ENCODE results near the gene ABCC10.
"Not testable (repeated sequence)": the region's sequence is repeated elsewhere in the genome, so short reads cannot be mapped to it uniquely, and the experiment has no call there.

ABCC10 gene, protein sequence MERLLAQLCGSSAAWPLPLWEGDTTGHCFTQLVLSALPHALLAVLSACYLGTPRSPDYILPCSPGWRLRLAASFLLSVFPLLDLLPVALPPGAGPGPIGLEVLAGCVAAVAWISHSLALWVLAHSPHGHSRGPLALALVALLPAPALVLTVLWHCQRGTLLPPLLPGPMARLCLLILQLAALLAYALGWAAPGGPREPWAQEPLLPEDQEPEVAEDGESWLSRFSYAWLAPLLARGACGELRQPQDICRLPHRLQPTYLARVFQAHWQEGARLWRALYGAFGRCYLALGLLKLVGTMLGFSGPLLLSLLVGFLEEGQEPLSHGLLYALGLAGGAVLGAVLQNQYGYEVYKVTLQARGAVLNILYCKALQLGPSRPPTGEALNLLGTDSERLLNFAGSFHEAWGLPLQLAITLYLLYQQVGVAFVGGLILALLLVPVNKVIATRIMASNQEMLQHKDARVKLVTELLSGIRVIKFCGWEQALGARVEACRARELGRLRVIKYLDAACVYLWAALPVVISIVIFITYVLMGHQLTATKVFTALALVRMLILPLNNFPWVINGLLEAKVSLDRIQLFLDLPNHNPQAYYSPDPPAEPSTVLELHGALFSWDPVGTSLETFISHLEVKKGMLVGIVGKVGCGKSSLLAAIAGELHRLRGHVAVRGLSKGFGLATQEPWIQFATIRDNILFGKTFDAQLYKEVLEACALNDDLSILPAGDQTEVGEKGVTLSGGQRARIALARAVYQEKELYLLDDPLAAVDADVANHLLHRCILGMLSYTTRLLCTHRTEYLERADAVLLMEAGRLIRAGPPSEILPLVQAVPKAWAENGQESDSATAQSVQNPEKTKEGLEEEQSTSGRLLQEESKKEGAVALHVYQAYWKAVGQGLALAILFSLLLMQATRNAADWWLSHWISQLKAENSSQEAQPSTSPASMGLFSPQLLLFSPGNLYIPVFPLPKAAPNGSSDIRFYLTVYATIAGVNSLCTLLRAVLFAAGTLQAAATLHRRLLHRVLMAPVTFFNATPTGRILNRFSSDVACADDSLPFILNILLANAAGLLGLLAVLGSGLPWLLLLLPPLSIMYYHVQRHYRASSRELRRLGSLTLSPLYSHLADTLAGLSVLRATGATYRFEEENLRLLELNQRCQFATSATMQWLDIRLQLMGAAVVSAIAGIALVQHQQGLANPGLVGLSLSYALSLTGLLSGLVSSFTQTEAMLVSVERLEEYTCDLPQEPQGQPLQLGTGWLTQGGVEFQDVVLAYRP (N-terminal part only)

DNA sequence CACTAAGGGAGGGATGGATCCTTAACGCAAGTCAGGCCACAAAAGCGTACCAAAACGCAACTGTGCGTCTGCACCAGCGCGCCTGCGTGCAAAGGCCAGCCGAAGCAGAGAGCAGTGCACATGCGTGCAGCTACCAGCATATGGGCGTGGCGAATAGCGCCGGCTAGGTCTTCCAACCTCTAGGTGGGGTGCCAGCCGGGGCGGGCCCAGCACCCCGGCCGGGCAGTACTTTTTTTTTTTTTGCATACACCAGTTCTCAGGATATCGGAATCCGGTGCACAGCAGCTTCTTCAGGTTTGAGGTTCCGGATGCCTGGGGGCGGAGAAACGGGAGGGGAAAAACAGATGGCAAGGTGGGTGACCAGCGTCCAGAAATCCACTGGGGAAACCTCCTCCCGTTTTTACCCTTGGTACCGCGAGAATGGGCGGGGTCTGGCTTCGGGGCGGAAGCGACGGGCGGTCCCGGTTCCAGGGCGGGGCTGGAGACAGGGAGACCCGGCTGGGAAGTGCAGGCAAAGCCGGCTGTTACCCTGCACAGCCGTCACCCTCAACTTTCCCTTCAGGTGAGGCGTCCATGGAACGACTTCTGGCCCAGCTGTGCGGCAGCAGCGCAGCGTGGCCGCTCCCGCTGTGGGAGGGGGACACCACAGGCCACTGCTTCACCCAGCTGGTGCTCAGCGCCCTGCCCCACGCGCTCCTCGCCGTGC is at the start of gene ABCC10:
Gene ABCC10 (plus strand): TSS at position 136 of the 706 bp plus-strand sequence. CDS start 438 bp downstream, at position 574.
- peak; percentile 94 for DNase-seq (ENCODE audit: low spot score)

DNA sequence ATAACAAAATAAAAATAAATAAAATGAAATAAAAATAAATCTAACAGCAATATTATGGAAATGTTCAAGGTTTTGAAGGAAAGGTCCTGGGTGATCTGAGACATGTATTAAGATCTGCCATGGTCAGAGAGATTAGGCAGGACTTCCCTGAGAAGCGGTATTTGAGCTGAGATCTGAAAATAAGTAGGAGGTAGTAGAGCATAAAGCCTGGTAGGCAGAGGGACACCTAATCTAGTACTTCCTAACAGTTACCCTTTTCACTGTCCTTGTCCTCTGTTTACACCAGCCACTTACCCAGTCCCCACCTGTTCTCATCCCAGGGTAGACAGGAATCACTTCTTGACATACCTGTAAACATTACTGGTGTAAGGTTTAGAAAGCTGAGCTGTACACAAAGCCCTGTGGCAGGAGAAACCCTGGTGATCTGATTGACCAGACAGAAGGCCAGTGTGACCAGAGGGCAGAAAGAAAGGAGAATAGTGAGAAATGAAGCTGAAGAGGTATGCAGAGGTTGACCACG is 49.6 kb upstream of the ABCC10 start:
- no peak for DNase-seq (ENCODE audit: low spot score)

- DNase-seq (ENCODE audit: low spot score): no peak
Measured at GRCh38 chr6:43378631-43379030, 48.7 kb upstream of the ABCC10 start.

DNA sequence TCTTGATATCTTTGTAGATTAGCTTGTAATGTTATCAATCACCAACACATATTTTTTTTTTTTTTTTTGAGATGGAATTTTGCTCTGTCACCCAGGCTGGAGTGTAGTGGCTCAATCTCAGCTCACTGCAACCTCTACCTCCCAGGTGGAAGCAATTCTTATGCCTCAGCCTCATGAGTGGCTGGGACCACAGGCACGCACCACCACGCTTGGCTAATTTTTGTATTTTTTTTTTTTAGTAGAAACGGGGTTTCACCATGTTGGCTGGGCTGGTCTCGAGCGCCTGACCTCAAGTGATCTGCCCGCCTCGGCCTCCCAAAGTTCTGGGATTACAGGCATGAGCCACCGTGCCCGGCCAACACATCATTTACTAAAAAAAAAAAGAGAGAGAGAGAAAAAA is 46.5 kb upstream of the ABCC10 start:
- DNase-seq (ENCODE audit: low spot score): not testable (repeated sequence)

DNA sequence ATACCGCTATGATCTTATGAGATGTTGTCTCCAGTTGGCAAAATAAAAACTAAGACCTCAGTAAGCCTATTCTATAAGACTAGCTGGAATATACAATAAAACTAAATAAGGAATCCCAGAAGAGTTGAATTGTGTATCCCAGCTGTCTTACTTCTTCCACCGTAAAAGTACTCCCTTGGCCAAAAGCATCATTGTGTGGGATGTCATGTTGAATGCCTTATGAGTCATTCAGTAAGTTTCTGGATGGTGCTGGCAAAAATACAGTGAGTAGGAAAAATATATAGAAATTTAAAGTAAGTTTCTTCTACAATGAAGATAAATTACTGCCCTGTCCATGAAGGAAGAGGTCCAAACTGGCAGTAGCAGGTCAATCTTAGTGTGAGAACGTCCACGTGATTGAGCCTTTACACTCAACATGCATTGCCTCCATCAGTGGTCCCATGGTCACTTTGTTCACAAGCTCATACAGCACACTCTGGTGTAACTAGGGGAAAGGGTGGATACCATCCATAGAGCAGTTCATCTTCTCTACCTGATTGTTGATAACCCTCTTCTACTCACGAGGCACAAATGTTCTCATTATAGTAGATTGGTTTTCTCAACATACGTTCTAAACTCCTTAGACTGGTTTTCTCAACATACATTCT is 44.2 kb upstream of the ABCC10 start:
- DNase-seq (ENCODE audit: low spot score): no peak

- no peak for DNase-seq (ENCODE audit: low spot score)
Measured at GRCh38 chr6:43386492-43386891, 40.8 kb upstream of the ABCC10 start.

GRCh38 chr6:43389730-43390295 is 37.5 kb upstream of the ABCC10 start:
- no peak for DNase-seq (ENCODE audit: low spot score)

DNA sequence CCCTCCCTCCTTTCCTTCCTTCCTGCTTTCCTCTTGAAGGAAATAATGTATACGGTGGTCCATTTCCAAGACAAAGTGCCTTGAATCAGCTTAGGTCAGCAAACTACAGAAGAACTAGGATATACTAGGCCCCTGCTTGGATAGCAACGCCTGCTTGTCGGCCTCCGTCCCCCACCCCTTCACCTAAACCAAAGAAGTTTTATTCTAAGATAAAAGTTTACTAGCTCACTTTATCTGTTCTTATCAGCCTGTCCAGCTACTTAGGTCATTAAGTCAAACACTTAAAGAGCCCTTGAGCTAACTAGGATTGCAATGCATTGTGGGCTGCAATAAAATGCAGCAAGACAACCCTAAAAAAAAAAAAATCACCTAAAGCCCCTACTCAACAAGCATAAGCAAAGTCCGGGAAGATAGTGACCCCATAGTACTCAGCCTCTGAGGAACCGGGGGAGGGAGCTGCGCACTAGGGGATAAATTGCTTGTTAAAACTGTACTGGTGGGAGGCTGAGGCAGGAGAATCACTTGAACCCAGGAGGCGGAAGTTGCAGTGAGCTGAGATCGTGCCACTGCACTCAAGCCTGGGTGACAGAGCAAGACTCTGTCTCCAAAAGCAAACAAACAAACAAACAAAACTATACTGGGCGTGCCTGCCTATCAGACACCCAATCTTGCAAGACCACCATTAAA is 36.4 kb upstream of the ABCC10 start:
- not testable (repeated sequence) for DNase-seq (ENCODE audit: low spot score)

- peak; percentile 44 for DNase-seq (ENCODE audit: low spot score)
Measured at GRCh38 chr6:43391440-43392031, 35.8 kb upstream of the ABCC10 start.

GRCh38 chr6:43393133-43393532 is 34.2 kb upstream of the ABCC10 start:
- DNase-seq (ENCODE audit: low spot score): not testable (repeated sequence)

- no peak for DNase-seq (ENCODE audit: low spot score)
Measured at GRCh38 chr6:43393602-43394001, 33.7 kb upstream of the ABCC10 start.

DNA sequence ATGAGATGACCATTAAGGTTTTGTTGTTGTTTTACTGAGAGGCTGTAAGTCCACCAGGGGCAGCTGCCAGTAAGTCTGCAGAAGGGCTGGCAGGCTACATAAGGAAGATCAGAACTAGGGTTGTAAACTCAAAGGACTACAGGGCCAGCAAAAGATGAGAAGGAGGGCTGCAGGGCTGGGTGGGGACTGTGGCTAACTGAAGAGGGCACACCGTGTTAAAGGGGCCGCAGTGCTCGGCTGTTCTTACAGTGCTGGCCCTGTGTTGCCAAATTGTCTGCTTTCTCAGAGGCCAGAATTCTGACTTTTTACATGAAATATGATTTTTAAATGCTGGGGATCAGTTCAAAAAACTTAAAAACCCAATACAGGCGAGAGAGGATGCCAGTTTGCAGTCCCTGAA is 32.4 kb upstream of the ABCC10 start:
- DNase-seq (ENCODE audit: low spot score): no peak

DNA sequence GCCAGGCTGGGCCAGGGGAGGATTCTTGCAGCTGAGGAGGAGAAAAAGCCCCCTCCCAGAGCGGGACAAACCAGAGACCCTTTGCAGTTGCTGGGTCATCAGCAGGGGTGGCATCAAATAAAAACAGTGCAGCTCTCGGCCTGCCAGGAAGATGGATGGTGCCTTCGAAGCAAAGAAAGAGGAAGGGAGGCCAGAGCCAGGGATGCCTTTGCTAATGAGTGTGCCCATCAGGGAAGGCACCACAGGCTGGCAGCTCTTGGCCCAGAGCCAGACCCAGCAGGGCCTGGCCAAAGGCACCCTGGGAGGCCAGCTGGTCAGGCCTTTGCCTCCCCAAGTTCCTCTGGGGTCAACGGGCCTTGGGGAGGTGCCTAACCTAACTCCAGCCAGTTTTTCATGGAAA is 31.6 kb upstream of the ABCC10 start:
- no peak for DNase-seq (ENCODE audit: low spot score)

DNA sequence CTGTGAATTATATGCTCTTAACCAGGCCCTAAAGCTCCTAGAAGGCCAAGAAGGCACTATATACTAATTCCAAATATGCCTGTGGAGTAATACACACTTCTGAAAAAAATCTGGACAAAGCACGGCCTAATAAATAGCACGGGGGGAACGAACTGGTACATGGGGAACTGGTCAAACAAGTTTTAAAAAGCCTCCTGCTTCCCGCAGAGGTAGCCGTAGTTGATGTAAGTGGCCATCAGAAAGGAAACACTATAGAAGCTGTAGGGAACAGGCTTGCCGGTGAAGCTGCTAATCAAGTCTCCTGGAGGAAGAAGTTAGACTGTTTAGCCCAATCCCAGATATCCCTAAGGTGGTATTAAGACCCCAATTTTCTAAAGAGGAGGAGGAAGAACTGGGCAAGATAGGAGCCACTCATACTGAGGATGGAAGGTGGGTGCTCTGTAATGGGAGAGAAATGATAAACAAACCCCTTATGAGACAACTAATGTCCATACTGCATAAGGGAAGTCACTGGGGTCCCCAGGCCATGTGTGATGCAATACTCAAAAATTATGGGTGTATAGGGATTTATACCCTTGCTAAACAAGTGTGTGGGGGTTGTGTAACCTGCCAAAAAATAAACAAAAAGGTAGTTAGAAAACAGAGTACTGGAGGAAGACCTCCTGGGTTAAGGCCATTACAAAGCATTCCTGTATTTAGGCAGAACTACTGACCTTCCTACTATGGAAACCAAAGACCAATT is 30.8 kb upstream of the ABCC10 start:
- DNase-seq (ENCODE audit: low spot score): no peak

- no peak for DNase-seq (ENCODE audit: low spot score)
Measured at GRCh38 chr6:43399932-43400487, 27.3 kb upstream of the ABCC10 start.

DNA sequence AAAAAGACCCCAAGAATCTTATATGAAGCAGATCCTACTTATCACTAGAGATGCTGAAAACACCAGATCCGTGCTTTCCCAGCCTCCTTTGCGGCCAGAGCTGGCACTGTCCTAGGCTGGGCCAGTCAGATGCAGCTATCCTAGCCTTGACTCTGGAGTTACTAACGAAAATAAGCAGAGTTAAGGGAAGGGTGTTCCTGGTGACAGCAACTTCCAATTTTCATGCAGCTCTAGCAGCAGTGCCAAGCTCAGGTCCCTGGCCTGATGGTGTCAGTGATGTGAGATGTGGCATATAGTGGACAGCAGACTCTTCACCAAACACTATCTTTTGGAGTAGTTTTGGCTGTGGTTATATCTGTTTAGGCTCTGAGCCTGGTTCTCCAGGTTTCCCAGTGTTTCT is 25.6 kb upstream of the ABCC10 start:
- no peak for DNase-seq (ENCODE audit: low spot score)

- no peak for DNase-seq (ENCODE audit: low spot score)
Measured at GRCh38 chr6:43402820-43403219, 24.5 kb upstream of the ABCC10 start.

DNA sequence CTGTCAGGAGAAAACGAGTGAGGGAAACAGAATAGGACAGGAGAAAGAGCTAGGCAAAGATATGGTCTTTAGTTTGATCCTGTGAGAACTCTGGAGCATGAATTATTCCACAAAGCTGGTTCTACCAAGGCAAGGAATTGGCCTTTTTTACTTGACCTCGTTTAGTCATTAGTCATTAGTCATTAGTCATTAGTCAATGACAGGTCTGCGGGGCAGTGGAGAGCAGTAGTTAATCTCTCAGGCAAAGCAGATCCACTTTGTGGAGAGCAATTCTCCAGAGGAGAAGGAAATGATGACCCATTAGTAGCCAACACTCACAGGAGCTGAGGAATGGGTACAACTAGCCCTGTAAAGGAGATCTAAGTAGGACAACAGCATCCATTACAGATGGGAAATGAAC is 22.0 kb upstream of the ABCC10 start:
- DNase-seq (ENCODE audit: low spot score): no peak

Data from CD4-positive, alpha-beta T cell treated with Interleukin-6 at 100 ng/mL for 8 hours (primary cell).